ENCODE measurements around the gene SETBP1.

DNA sequence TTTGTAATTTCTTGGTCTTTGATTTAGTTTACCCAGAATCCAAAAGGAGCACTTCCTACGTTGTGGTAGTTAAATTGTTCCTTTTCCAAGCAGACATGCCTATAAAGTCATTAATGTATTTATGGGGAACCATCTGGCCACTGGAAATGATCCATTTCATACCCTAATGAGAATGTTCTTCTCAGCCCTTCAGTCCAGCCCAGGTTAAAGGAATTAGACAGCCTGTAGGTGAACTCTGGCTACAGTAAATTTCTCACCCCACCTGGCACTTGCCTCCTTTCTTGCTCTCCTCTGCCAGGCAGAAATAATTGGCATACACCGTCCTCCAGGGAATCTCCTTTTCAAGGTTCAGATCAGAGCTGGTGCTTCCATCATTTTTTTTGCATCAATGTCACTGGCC is 121.1 kb downstream of the SETBP1 start:
- TF ChIP-seq ZNF24 (IDR thresholded peaks at IDR 0.05) (no peak), ZNF263 (CRISPR knock-in tag; IDR thresholded peaks at IDR 0.05) (no peak), SP140L (CRISPR knock-in tag; IDR thresholded peaks at IDR 0.05; ENCODE audit: borderline replicate concordance) (no peak), GABPB1 (CRISPR knock-in tag; IDR thresholded peaks at IDR 0.05) (no peak)
